GM21381 (cell line): ENCODE data around the gene HIVEP3.
A peak's percentile ranks its signal among the peaks of the same experiment; 100 is the strongest.

Experiments used
- ATAC-seq: cut with Tn5 transposase; IDR thresholded peaks from one replicate; pipeline ENCODE4 v1.9.1; 2021; ENCODE audit warnings: mild to moderate bottlenecking, moderate library complexity; ENCODE audit not compliant: unreplicated experiment

The HIVEP3 gene

GRCh38 chr1:41766041-41766440 lies 152.7 kb downstream of the HIVEP3 start:
- ATAC-seq: no peak

- ATAC-seq: no peak
Measured at GRCh38 chr1:41765152-41765551, 153.6 kb downstream of the HIVEP3 start.

GRCh38 chr1:41764656-41765055 lies 154.1 kb downstream of the HIVEP3 start:
- ATAC-seq: no peak

GRCh38 chr1:41762777-41763176 lies 155.9 kb downstream of the HIVEP3 start:
- ATAC-seq: no peak

- ATAC-seq: no peak
Measured at GRCh38 chr1:41762251-41762650, 156.5 kb downstream of the HIVEP3 start.

- no peak for ATAC-seq
Measured at GRCh38 chr1:41758904-41759548, 159.7 kb downstream of the HIVEP3 start.

GRCh38 chr1:41758500-41758899 lies 160.2 kb downstream of the HIVEP3 start:
- ATAC-seq: no peak

- ATAC-seq: no peak
Measured at GRCh38 chr1:41754540-41754939, 164.2 kb downstream of the HIVEP3 start.

- ATAC-seq: peak; percentile 1
Measured at GRCh38 chr1:41752514-41753170, 166.1 kb downstream of the HIVEP3 start.

GRCh38 chr1:41751804-41752513 lies 166.8 kb downstream of the HIVEP3 start:
- peak; percentile 50 for ATAC-seq

- no peak for ATAC-seq
Measured at GRCh38 chr1:41749991-41750745, 168.6 kb downstream of the HIVEP3 start.

- no peak for ATAC-seq
Measured at GRCh38 chr1:41745022-41745421, 173.7 kb downstream of the HIVEP3 start.

GRCh38 chr1:41743366-41743765 lies 175.4 kb downstream of the HIVEP3 start:
- no peak for ATAC-seq

GRCh38 chr1:41742219-41742618 lies 176.5 kb downstream of the HIVEP3 start:
- no peak for ATAC-seq

GRCh38 chr1:41741244-41741643 lies 177.5 kb downstream of the HIVEP3 start:
- ATAC-seq: no peak

GRCh38 chr1:41740630-41741239 lies 178.0 kb downstream of the HIVEP3 start:
- no peak for ATAC-seq

- ATAC-seq: no peak
Measured at GRCh38 chr1:41740058-41740457, 178.7 kb downstream of the HIVEP3 start.

GRCh38 chr1:41739061-41739955 lies 179.4 kb downstream of the HIVEP3 start:
- ATAC-seq: peak; percentile 63

- ATAC-seq: peak; percentile 3
Measured at GRCh38 chr1:41738475-41738874, 180.2 kb downstream of the HIVEP3 start.

GRCh38 chr1:41738006-41738405 lies 180.7 kb downstream of the HIVEP3 start:
- no peak for ATAC-seq
